CD4-positive, CD25-positive, alpha-beta regulatory T cell (primary cell): ENCODE results near the gene TCEAL4. TPM values are rescaled to one million over a fixed set of nuclear protein-coding genes. Genes with fewer than 3 reads are reported as not detected.

ENCODE experiments used
- ATAC-seq, 2 donors: fragments of 150-1000 bp; cut with Tn5 transposase; one replicate each; pipeline ENCODE4 v1.10.0; 2021; ENCODE audit warnings: low read depth in 2 of 2, moderate number of reproducible peaks in 2 of 2, moderate library complexity in 1 of 2
- DNase-seq, 3 donors: peaks; one replicate each; pipeline versions ENCODE4 v3.0.0 to v3.0.0-alpha.2; 2012 to 2022; ENCODE audit warnings: mixed read lengths in 1 of 3
- H3K27ac ChIP-seq: one replicate; pipeline ENCODE4 v1.7.0; 2013; ENCODE audit warnings: mild to moderate bottlenecking, low read length; ENCODE audit not compliant: insufficient read depth, poor library complexity, severe bottlenecking
- H3K27me3 ChIP-seq: one replicate; pipeline ENCODE4 v1.7.0; 2013; ENCODE audit warnings: low read length; ENCODE audit not compliant: control insufficient read depth, insufficient read depth
- H3K36me3 ChIP-seq: one replicate; pipeline ENCODE4 v1.7.0; 2013; ENCODE audit warnings: mild to moderate bottlenecking, low read length, moderate library complexity; ENCODE audit not compliant: control insufficient read depth, insufficient read depth
- H3K4me1 ChIP-seq: 2 replicates; pipeline ENCODE4 v1.7.0; 2013; ENCODE audit warnings: mild to moderate bottlenecking, low read length; ENCODE audit not compliant: insufficient read depth, control insufficient read depth, poor library complexity, severe bottlenecking
- H3K4me3 ChIP-seq: one replicate; pipeline ENCODE4 v1.7.0; 2013; ENCODE audit warnings: low read depth, mild to moderate bottlenecking, low read length, moderate library complexity
- H3K9me3 ChIP-seq, 2 experiments: 1 replicate in 1 of 2; 2 replicates in 1 of 2; pipeline ENCODE4 v1.7.0; 2013; ENCODE audit warnings: low read length in 2 of 2, mild to moderate bottlenecking in 1 of 2, moderate library complexity in 1 of 2; ENCODE audit not compliant: control insufficient read depth in 2 of 2
- H3K27ac Mint-ChIP-seq, 3 donors: one replicate each; pipeline ENCODE4 v1.8.0; 2020 to 2022; ENCODE audit warnings: mild to moderate bottlenecking in 3 of 3, mixed read lengths in 3 of 3, moderate library complexity in 2 of 3
- H3K27me3 Mint-ChIP-seq: one replicate; pipeline ENCODE4 v1.8.0; 2022; ENCODE audit warnings: mild to moderate bottlenecking, mixed read lengths
- H3K36me3 Mint-ChIP-seq: one replicate; pipeline ENCODE4 v1.8.0; 2020; ENCODE audit warnings: mixed read lengths
- H3K4me1 Mint-ChIP-seq, 4 donors: one replicate each; pipeline ENCODE4 v1.8.0; 2020 to 2022; ENCODE audit warnings: mixed read lengths in 4 of 4, mild to moderate bottlenecking in 1 of 4
- H3K4me3 Mint-ChIP-seq, 4 donors: one replicate each; pipeline ENCODE4 v1.8.0; 2020 to 2022; ENCODE audit warnings: mild to moderate bottlenecking in 4 of 4, mixed read lengths in 4 of 4, moderate library complexity in 3 of 4
- H3K9me3 Mint-ChIP-seq, 7 donors: one replicate each; pipeline ENCODE4 v1.8.0; 2020 to 2022; ENCODE audit warnings: mixed read lengths in 7 of 7, mild to moderate bottlenecking in 3 of 7, moderate library complexity in 2 of 7
- polyA plus RNA-seq, 4 donors: library from polyadenylated mRNA; unstranded; fragments of 300-500 nt; fragmentation: Illumina TruSeq; gene quantifications; one replicate each; pipeline ENCODE4 v1.2.3, GENCODE V29; 2021
- total RNA-seq: library from RNA; stranded (reverse); gene quantifications from one replicate; pipeline ENCODE4 v1.2.3, GENCODE V29; 2022

The TCEAL4 gene
- total and polyA plus RNA-seq, 5 donors from 2014 or later = 12.0 to 35.1 (median 23.5) TPM

DNA sequence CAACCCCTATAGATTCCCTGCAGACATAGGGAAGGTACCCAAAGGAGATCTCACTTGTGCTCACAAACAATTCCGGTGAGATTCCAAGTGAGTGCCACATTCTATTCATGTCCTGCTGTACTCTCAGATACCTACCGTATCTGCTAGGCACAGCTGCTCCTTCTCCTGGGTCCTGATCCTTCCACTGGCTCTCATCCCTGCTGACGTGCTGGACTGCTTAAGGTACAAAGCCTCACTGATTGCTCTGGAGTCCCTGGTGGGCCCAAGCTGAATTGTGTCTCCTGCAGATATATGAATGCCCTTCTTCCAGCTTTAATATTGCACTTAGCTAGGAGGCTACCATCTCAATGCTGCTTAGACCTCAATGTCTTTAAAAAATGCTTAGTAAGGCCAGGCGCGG, 45.8 kb downstream of the TCEAL4 start:
- no peaks in the 10 kb centered on the region for H3K36me3 ChIP-seq
- H3K9me3 ChIP-seq = no peaks in the 10 kb centered on the region
- peak overlapping the region in 1 of 4 donors; percentile 11 for H3K4me3 Mint-ChIP-seq
- H3K4me1 ChIP-seq = peaks cover 7% of the 10 kb centered on the region
- H3K4me3 ChIP-seq = no peak overlapping the region
- no peaks in the 10 kb centered on the region for H3K27me3 ChIP-seq
- H3K9me3 Mint-ChIP-seq = peaks cover 0 to 3% (median 0%) of the 10 kb centered on the region in 7 donors
- no peak overlapping the region for H3K27ac ChIP-seq
- ATAC-seq (no peak), DNase-seq (no peak)
- H3K4me1 Mint-ChIP-seq = peaks cover 0 to 15% (median 9%) of the 10 kb centered on the region in 4 donors
- no peaks in the 10 kb centered on the region for H3K27me3 Mint-ChIP-seq
- no peaks in the 10 kb centered on the region for H3K36me3 Mint-ChIP-seq
- H3K27ac Mint-ChIP-seq = no peak overlapping the region

DNA sequence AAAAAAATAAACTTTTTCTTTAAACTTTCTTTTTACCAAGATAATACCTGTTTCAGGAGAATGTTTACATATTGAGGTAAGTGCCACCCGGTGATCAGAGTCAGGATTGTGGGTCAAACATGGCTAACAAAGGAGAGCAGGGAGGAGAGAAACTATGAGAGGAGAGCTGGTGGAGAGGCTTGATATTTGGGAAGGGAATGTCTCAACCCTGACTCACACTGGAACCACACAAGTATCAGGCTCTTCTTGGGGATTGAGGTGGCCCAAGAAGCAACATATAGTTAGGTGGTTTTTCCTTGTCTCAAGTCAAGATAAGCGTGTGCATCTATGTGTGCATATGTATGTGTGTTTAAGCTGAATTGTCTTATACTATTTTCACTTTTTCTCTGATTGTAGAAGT, 50.1 kb downstream of the TCEAL4 start:
- H3K4me1 ChIP-seq = no peaks in the 10 kb centered on the region
- Mint-ChIP-seq H3K27ac (no peak overlapping the region), H3K36me3 (no peaks in the 10 kb centered on the region), H3K27me3 (no peaks in the 10 kb centered on the region), H3K9me3 (peaks cover 0 to 1% (median 0%) of the 10 kb centered on the region in 7 donors), H3K4me1 (peaks cover 0 to 4% (median 2%) of the 10 kb centered on the region in 4 donors), H3K4me3 (no peak overlapping the region)
- no peaks in the 10 kb centered on the region for H3K36me3 ChIP-seq
- no peak overlapping the region for H3K27ac ChIP-seq
- no peaks in the 10 kb centered on the region for H3K27me3 ChIP-seq
- ATAC-seq = no peak
- no peak overlapping the region for H3K4me3 ChIP-seq
- no peak for DNase-seq
- H3K9me3 ChIP-seq = no peaks in the 10 kb centered on the region

Other genes starting within 250 kb of the TCEAL4 start
- gene TCEAL9, start 229.0 kb upstream of the TCEAL4 start, total RNA-seq = 1.2 TPM
- gene TCEAL9, start 229.0 kb upstream of the TCEAL4 start, polyA plus RNA-seq = 1 to 10 TPM in 2 of 4 donors, under 1 TPM in 2; 0.39 to 1.7 (median 1.2) TPM
- gene BEX3, start 209.0 kb upstream of the TCEAL4 start, total RNA-seq = 29.2 TPM
- gene BEX3, start 209.0 kb upstream of the TCEAL4 start, polyA plus RNA-seq = 100 to 1,000 TPM; 115 to 166 (median 150) TPM
- not detected for gene RAB40A, start 66.0 kb upstream of the TCEAL4 start, total RNA-seq
- under 1 TPM in 2 of 4 donors, not detected in 2; 0.07 to 0.10 TPM for gene RAB40A, start 66.0 kb upstream of the TCEAL4 start, polyA plus RNA-seq
- 4.8 TPM for gene TCEAL3, start 22.4 kb downstream of the TCEAL4 start, total RNA-seq
- gene TCEAL3, start 22.4 kb downstream of the TCEAL4 start, polyA plus RNA-seq = 1 to 10 TPM; 5.4 to 8.8 (median 7.1) TPM
- gene TCEAL1, start 43.5 kb downstream of the TCEAL4 start, total RNA-seq = 4.0 TPM
- gene TCEAL1, start 43.5 kb downstream of the TCEAL4 start, polyA plus RNA-seq = 10 to 100 TPM; 12.2 to 22.1 (median 16.9) TPM
- gene MORF4L2, start 101.2 kb downstream of the TCEAL4 start, total RNA-seq = 176 TPM
- gene MORF4L2, start 101.2 kb downstream of the TCEAL4 start, polyA plus RNA-seq = 10 to 100 TPM; 61.9 to 93.3 (median 77.8) TPM
- not detected for gene TMEM31, start 125.4 kb downstream of the TCEAL4 start, total RNA-seq
- gene TMEM31, start 125.4 kb downstream of the TCEAL4 start, polyA plus RNA-seq = 1 to 10 TPM in 1 of 4 donors, not detected in 3; 1.0 TPM
- not detected for gene PLP1, start 191.3 kb downstream of the TCEAL4 start, total RNA-seq
- gene PLP1, start 191.3 kb downstream of the TCEAL4 start, polyA plus RNA-seq = not detected
- gene RAB9B, start 246.7 kb downstream of the TCEAL4 start, total RNA-seq = 0.22 TPM
- gene RAB9B, start 246.7 kb downstream of the TCEAL4 start, polyA plus RNA-seq = under 1 TPM in 3 of 4 donors, not detected in 1; 0.05 to 0.17 (median 0.11) TPM